Left ventricle myocardium inferior (tissue), 1 donor: Measurements from ENCODE around the gene GPC6. TPM values are rescaled to one million over a fixed set of nuclear protein-coding genes. Genes with fewer than 3 reads are reported as not detected.

ENCODE experiments used
- DNase-seq: peaks from one replicate; pipeline ENCODE4 v3.0.0-alpha.2; 2020
- H3K27ac ChIP-seq: fragments of 200-600 bp; replicated peaks from 2 replicates; pipeline ENCODE4 v1.8.0; 2021
- H3K27me3 ChIP-seq: fragments of 200-600 bp; 2 replicates; pipeline ENCODE4 v1.8.0; 2021; ENCODE audit warnings: low read depth
- H3K36me3 ChIP-seq: fragments of 200-600 bp; 2 replicates; pipeline ENCODE4 v1.8.0; 2021
- H3K4me1 ChIP-seq: fragments of 200-600 bp; 2 replicates; pipeline ENCODE4 v1.8.0; 2021
- H3K4me3 ChIP-seq: fragments of 200-600 bp; 2 replicates; pipeline ENCODE4 v1.8.0; 2021; ENCODE audit warnings: mild to moderate bottlenecking, moderate library complexity
- H3K9me3 ChIP-seq: fragments of 200-600 bp; replicated peaks from 2 replicates; pipeline ENCODE4 v1.8.0; 2021
- CTCF ChIP-seq: fragments of 200-600 bp; IDR thresholded peaks from 2 replicates; pipeline ENCODE4 v1.8.0; 2021; ENCODE audit warnings: antibody characterized with exemption, mild to moderate bottlenecking, borderline replicate concordance
- intact Hi-C: fragments of 100-400 bp; cut with micrococcal nuclease; formaldehyde crosslinking; loops from one replicate; pipeline ENCODE4 v1.11.0; 2022
- total RNA-seq: library from RNA; stranded (reverse); fragmentation: NEBNext Ultra II Directional; extraction: Animal tissue kit (Norgen Biotek cat#: 25700); gene quantifications from one replicate; pipeline ENCODE4 v1.2.1, GENCODE V29; 2021
- donor health status: DM: no; HTN: yes; CAD: no; lungs with severe emphysema.

Gene GPC6
- total RNA-seq, 1 donor from 2014 or later, result 1.8 TPM

- H3K36me3 ChIP-seq, result no peaks in the 10 kb centered on the region
- TF ChIP-seq CTCF, result no peak
- intact Hi-C loops, result no loop called here
- no peaks in the 10 kb centered on the region for H3K27me3 ChIP-seq
- H3K4me3 ChIP-seq, result no peak overlapping the region
- no peak for DNase-seq
- no peak overlapping the region for H3K27ac ChIP-seq
- H3K9me3 ChIP-seq, result no peaks in the 10 kb centered on the region
- no peaks in the 10 kb centered on the region for H3K4me1 ChIP-seq
Measured at GRCh38 chr13:94353167-94353710, 1126.6 kb downstream of the GPC6 start.

- H3K4me1 ChIP-seq, result no peaks in the 10 kb centered on the region
- intact Hi-C loops, result no loop called here
- no peak for TF ChIP-seq CTCF
- H3K27ac ChIP-seq, result no peak overlapping the region
- H3K27me3 ChIP-seq, result no peaks in the 10 kb centered on the region
- no peak overlapping the region for H3K4me3 ChIP-seq
- DNase-seq, result no peak
- H3K36me3 ChIP-seq, result no peaks in the 10 kb centered on the region
- no peaks in the 10 kb centered on the region for H3K9me3 ChIP-seq
Measured at GRCh38 chr13:94359875-94360274, 1133.3 kb downstream of the GPC6 start.

DNA sequence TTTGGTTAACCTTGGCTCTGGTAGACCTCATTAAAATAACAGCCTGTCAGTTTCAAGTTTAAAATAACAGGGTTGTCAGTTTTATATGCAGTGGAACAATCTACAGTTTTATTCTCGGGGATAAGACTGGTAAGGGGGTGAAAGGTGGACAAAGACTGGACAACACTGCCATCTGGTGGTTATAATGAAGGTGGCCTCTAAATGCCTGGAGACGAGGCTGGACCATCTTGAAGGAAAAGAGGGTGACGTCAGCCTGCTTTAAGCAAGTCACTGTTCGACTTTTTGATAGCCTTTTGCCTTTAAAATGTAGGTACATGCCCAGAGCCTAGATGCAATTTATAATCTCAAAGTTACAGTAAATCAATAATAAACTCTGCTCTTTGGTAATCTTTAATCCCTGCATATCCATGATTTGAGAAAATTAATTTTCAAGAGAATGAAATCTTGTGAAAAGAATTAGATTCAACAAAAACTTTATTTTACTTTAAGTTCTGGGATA lies 1135.9 kb downstream of the GPC6 start:
- H3K27ac ChIP-seq, result no peak overlapping the region
- peak; percentile 89 for TF ChIP-seq CTCF
- DNase-seq, result no peak
- H3K27me3 ChIP-seq, result no peaks in the 10 kb centered on the region
- H3K36me3 ChIP-seq, result no peaks in the 10 kb centered on the region
- no peaks in the 10 kb centered on the region for H3K4me1 ChIP-seq
- intact Hi-C loops, result no loop called here
- H3K4me3 ChIP-seq, result no peak overlapping the region
- H3K9me3 ChIP-seq, result no peaks in the 10 kb centered on the region

- DNase-seq, result no peak
- H3K9me3 ChIP-seq, result no peaks in the 10 kb centered on the region
- intact Hi-C loops, result no loop called here
- H3K27ac ChIP-seq, result no peak overlapping the region
- H3K4me3 ChIP-seq, result no peak overlapping the region
- H3K36me3 ChIP-seq, result no peaks in the 10 kb centered on the region
- no peaks in the 10 kb centered on the region for H3K27me3 ChIP-seq
- TF ChIP-seq CTCF, result no peak
- H3K4me1 ChIP-seq, result no peaks in the 10 kb centered on the region
Measured at GRCh38 chr13:94366677-94367076, 1140.1 kb downstream of the GPC6 start.

DNA sequence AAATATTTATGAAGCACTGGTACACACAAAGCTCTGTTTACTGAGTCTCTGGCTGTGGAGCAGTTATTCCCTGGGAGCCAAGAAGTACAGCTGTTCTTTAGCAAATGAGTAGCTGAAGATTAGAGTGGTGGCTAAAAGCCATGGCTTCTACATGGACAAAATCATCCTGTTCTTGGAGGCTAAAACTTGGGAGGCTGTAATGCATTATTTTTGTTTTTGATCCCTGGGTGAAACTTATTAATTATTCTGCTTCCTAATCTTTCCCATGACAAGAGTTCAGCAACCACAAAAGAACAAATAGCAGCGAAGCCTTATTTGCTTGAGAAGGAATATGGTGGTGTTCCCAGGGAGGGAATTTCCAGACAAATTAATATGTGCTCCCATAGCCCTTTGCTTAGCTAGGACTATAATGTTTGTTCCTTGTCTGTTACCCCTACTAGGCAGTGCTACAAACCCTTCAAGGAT lies 1143.4 kb downstream of the GPC6 start:
- no peaks in the 10 kb centered on the region for H3K27me3 ChIP-seq
- no peak for TF ChIP-seq CTCF
- no peaks in the 10 kb centered on the region for H3K36me3 ChIP-seq
- no peak for DNase-seq
- intact Hi-C loops, result no loop called here
- no peak overlapping the region for H3K4me3 ChIP-seq
- H3K27ac ChIP-seq, result peak overlapping the region; percentile 45
- H3K9me3 ChIP-seq, result no peaks in the 10 kb centered on the region
- no peaks in the 10 kb centered on the region for H3K4me1 ChIP-seq

DNA sequence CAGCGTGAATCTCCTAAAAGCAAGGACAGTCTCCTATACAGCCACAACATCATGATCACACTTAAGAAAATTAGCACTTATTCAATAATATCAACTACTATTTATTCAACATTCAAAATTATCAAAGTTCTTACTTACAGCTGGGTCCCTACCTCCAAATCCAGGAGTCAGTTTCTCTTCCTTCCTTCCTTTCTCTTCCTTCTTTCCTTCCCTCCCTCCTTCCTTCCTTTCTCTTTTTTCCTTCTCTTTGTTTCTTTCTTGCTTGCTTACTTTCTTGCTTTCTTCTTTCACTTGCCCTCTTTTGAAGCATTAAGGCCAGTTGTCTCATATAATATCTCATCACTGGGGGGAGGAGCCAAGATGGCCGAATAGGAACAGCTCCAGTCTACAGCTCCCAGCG lies 1145.2 kb downstream of the GPC6 start:
- no peaks in the 10 kb centered on the region for H3K36me3 ChIP-seq
- H3K27ac ChIP-seq, result no peak overlapping the region
- H3K4me3 ChIP-seq, result no peak overlapping the region
- H3K9me3 ChIP-seq, result no peaks in the 10 kb centered on the region
- intact Hi-C loops, result no loop called here
- TF ChIP-seq CTCF, result no peak
- H3K4me1 ChIP-seq, result no peaks in the 10 kb centered on the region
- DNase-seq, result no peak
- H3K27me3 ChIP-seq, result no peaks in the 10 kb centered on the region
